Neural cell (in vitro differentiated cells): ENCODE results near the gene CCR3. TPM values are rescaled to one million over a fixed set of nuclear protein-coding genes. Genes with fewer than 3 reads are reported as not detected.

ENCODE experiments used
- H2AFZ ChIP-seq: fragments of 200-600, 300-800 bp; sonication (generic), shearing (Covaris generic); 2 replicates; pipeline ENCODE4 v1.6.0; 2014; ENCODE audit warnings: low read depth, mild to moderate bottlenecking, antibody characterized with exemption, low read length, moderate library complexity
- H3F3A ChIP-seq: fragments of 200-600 bp; shearing (Covaris generic); 2 replicates; pipeline ENCODE4 v1.6.1; 2016; ENCODE audit warnings: mild to moderate bottlenecking, moderate library complexity, mixed read lengths, antibody characterized with exemption, low read length; ENCODE audit not compliant: insufficient read depth, poor library complexity, severe bottlenecking
- H3K27ac ChIP-seq: fragments of 200-600, 300-800 bp; sonication (generic), shearing (Covaris generic); 2 replicates; pipeline ENCODE4 v1.5.1; 2014; ENCODE audit warnings: mild to moderate bottlenecking, low read length, moderate library complexity
- H3K27me3 ChIP-seq: fragments of 300-800, 200-600 bp; sonication (generic), shearing (Covaris generic); 2 replicates; pipeline ENCODE4 v1.6.0; 2014; ENCODE audit warnings: mild to moderate bottlenecking, low read depth, low read length, moderate library complexity; ENCODE audit not compliant: insufficient read depth
- H3K36me3 ChIP-seq: fragments of 300-800, 200-600 bp; sonication (generic), shearing (Covaris generic); 2 replicates; pipeline ENCODE4 v1.5.1; 2014; ENCODE audit warnings: mild to moderate bottlenecking, antibody characterized with exemption, low read length, moderate library complexity; ENCODE audit not compliant: insufficient read depth
- H3K4me2 ChIP-seq: fragments of 300-800, 200-600 bp; sonication (generic), shearing (Covaris generic); 2 replicates; pipeline ENCODE4 v1.6.0; 2014; ENCODE audit warnings: mild to moderate bottlenecking, low read length
- H3K4me3 ChIP-seq: fragments of 300-800, 200-600 bp; sonication (generic), shearing (Covaris generic); 2 replicates; pipeline ENCODE4 v1.5.1; 2014; ENCODE audit warnings: mild to moderate bottlenecking, low read length, moderate library complexity
- H3K79me2 ChIP-seq: fragments of 200-600 bp; shearing (Covaris generic); replicated peaks from 2 replicates; pipeline ENCODE4 v1.6.0; 2014; ENCODE audit warnings: mild to moderate bottlenecking, low read length, moderate library complexity; ENCODE audit not compliant: insufficient read depth
- H3K9ac ChIP-seq: fragments of 300-800, 200-600 bp; sonication (generic), shearing (Covaris generic); 2 replicates; pipeline ENCODE4 v1.6.1; 2016; ENCODE audit warnings: mild to moderate bottlenecking, low read length, mixed read lengths
- H3K9me2 ChIP-seq: fragments of 200-600 bp; shearing (Covaris generic); 2 replicates; pipeline ENCODE4 v1.6.1; 2016; ENCODE audit warnings: mild to moderate bottlenecking, low read length, mixed read lengths; ENCODE audit not compliant: insufficient read depth
- H3K9me3 ChIP-seq: fragments of 200-600, 300-800 bp; sonication (generic), shearing (Covaris generic); 2 replicates; pipeline ENCODE4 v1.6.1; 2016; ENCODE audit warnings: mild to moderate bottlenecking, mixed run types, low read length, moderate library complexity, mixed read lengths
- H4K20me1 ChIP-seq: fragments of 200-600 bp; shearing (Covaris generic); 2 replicates; pipeline ENCODE4 v1.6.1; 2016; ENCODE audit warnings: mild to moderate bottlenecking, mixed run types; ENCODE audit not compliant: insufficient read depth
- EP300 ChIP-seq: fragments of 450-650 bp; conservative IDR thresholded peaks from 2 replicates; pipeline ENCODE4 v1.6.1; 2014; ENCODE audit warnings: antibody characterized with exemption, mild to moderate bottlenecking, moderate library complexity; ENCODE audit not compliant: poor library complexity, severe bottlenecking
- EZH2 ChIP-seq: fragments of 200-600, 300-800 bp; shearing (Covaris generic), sonication (generic); IDR thresholded peaks from 2 replicates; pipeline ENCODE4 v1.6.1; 2014; ENCODE audit warnings: antibody characterized with exemption, low read length, borderline replicate concordance, mild to moderate bottlenecking; ENCODE audit not compliant: insufficient read depth, poor library complexity, severe bottlenecking
- MXI1 ChIP-seq: fragments of 450-650 bp; conservative IDR thresholded peaks from 2 replicates; pipeline ENCODE4 v1.6.1; 2014; ENCODE audit warnings: antibody characterized with exemption, mild to moderate bottlenecking; ENCODE audit not compliant: poor library complexity, severe bottlenecking
- POLR2AphosphoS5 ChIP-seq: IDR thresholded peaks from 2 replicates; pipeline ENCODE4 v1.6.1; 2012
- RAD21 ChIP-seq: fragments of 450-650 bp; conservative IDR thresholded peaks from 2 replicates; pipeline ENCODE4 v1.6.1; 2014; ENCODE audit warnings: antibody characterized with exemption, mild to moderate bottlenecking, moderate library complexity
- SMC3 ChIP-seq: fragments of 450-650 bp; conservative IDR thresholded peaks from 2 replicates; pipeline ENCODE4 v1.6.1; 2014; ENCODE audit warnings: antibody characterized with exemption, mild to moderate bottlenecking, moderate library complexity; ENCODE audit not compliant: poor library complexity
- TAF1 ChIP-seq: IDR thresholded peaks from 2 replicates; pipeline ENCODE4 v1.6.1; 2012; ENCODE audit warnings: low read depth
- polyA minus RNA-seq: library from RNA; depleted of rRNA, polyadenylated mRNA; stranded (reverse); fragments of >200 nt; gene quantifications from 2 replicates; pipeline ENCODE4 v1.2.3, GENCODE V29; 2014
- polyA plus RNA-seq: library from polyadenylated mRNA; depleted of rRNA; stranded (reverse); fragments of >200 nt; gene quantifications from 2 replicates; pipeline ENCODE4 v1.2.3, GENCODE V29; 2014
- TF ChIP-seq, protein P1 (sequence below): IDR thresholded peaks from 2 replicates; pipeline ENCODE4 v1.6.1; 2012; ENCODE audit warnings: borderline replicate concordance
- TF ChIP-seq, protein P2 (sequence below): fragments of 450-650 bp; IDR thresholded peaks from 2 replicates; pipeline ENCODE4 v1.5.1; 2014; ENCODE audit warnings: antibody characterized with exemption, mild to moderate bottlenecking, moderate library complexity; ENCODE audit not compliant: poor library complexity, severe bottlenecking

Gene CCR3
- polyA plus RNA-seq: not detected in 2 replicates
- polyA minus RNA-seq: not detected in 2 replicates

DNA sequence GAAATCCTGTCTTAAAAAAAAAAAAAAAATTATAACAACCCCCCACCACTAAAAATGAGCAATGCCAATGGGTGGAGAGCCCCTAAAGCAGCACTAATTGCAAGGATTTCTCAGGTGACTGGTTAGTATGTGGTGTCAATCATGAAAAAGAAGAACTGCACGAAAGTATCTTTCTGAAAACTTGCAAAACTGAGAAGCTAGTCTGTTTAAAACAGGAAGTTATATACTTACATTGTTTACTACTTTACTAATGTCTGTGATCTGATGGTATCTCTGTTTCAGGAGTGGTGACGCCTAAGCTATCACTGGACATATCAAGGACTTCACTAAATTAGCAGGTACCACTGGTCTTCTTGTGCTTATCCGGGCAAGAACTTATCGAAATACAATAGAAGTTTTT is at the start of gene CCR3:
TSS of gene CCR3 (plus strand) at position 341 of the 400 bp plus-strand sequence. CDS start 22,699 bp downstream, outside the sequence.
- no peaks in the 10 kb centered on the region for H3K36me3 ChIP-seq
- H3K4me2 ChIP-seq: no peak within 1 kb of the TSS
- H3K9me3 ChIP-seq: no peaks in the 10 kb centered on the region
- H4K20me1 ChIP-seq: no peaks in the 10 kb centered on the region
- H3K79me2 ChIP-seq: no peaks in the 10 kb centered on the region
- no peak within 1 kb of the TSS for H3K27ac ChIP-seq
- TF ChIP-seq EZH2 (no peak), EP300 (no peak), RAD21 (no peak), TAF1 (no peak), SMC3 (no peak)
- TF ChIP-seq, protein P1, sequence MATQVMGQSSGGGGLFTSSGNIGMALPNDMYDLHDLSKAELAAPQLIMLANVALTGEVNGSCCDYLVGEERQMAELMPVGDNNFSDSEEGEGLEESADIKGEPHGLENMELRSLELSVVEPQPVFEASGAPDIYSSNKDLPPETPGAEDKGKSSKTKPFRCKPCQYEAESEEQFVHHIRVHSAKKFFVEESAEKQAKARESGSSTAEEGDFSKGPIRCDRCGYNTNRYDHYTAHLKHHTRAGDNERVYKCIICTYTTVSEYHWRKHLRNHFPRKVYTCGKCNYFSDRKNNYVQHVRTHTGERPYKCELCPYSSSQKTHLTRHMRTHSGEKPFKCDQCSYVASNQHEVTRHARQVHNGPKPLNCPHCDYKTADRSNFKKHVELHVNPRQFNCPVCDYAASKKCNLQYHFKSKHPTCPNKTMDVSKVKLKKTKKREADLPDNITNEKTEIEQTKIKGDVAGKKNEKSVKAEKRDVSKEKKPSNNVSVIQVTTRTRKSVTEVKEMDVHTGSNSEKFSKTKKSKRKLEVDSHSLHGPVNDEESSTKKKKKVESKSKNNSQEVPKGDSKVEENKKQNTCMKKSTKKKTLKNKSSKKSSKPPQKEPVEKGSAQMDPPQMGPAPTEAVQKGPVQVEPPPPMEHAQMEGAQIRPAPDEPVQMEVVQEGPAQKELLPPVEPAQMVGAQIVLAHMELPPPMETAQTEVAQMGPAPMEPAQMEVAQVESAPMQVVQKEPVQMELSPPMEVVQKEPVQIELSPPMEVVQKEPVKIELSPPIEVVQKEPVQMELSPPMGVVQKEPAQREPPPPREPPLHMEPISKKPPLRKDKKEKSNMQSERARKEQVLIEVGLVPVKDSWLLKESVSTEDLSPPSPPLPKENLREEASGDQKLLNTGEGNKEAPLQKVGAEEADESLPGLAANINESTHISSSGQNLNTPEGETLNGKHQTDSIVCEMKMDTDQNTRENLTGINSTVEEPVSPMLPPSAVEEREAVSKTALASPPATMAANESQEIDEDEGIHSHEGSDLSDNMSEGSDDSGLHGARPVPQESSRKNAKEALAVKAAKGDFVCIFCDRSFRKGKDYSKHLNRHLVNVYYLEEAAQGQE: no peak
- TF ChIP-seq, protein P2, sequence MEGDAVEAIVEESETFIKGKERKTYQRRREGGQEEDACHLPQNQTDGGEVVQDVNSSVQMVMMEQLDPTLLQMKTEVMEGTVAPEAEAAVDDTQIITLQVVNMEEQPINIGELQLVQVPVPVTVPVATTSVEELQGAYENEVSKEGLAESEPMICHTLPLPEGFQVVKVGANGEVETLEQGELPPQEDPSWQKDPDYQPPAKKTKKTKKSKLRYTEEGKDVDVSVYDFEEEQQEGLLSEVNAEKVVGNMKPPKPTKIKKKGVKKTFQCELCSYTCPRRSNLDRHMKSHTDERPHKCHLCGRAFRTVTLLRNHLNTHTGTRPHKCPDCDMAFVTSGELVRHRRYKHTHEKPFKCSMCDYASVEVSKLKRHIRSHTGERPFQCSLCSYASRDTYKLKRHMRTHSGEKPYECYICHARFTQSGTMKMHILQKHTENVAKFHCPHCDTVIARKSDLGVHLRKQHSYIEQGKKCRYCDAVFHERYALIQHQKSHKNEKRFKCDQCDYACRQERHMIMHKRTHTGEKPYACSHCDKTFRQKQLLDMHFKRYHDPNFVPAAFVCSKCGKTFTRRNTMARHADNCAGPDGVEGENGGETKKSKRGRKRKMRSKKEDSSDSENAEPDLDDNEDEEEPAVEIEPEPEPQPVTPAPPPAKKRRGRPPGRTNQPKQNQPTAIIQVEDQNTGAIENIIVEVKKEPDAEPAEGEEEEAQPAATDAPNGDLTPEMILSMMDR: no peak
- no peak within 1 kb of the TSS for H3K4me3 ChIP-seq
- no peak within 1 kb of the TSS for H2AFZ ChIP-seq
- H3K9me2 ChIP-seq: no peaks in the 10 kb centered on the region
- H3K27me3 ChIP-seq: no peaks in the 10 kb centered on the region
- H3K9ac ChIP-seq: no peak within 1 kb of the TSS
- no peaks in the 10 kb centered on the region for H3F3A ChIP-seq

DNA sequence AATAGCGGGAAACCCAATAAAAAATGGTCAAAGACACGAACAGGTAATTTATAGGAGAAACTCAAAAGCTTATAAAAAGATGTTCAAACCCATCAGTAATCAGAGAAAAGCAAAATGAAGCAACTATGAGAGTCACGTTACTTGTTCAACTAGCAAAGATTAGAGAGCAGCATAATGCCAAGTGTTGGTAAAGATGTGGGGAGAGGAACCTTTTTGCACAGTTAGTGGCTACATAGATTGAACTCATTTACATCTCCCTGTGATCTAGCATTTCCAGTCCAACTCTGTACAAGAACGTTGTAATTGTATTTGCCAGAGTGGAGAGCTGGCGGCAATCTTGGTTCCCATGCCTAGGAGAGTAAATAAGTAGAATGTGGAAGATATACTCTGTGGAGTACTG is 49.3 kb upstream of the CCR3 start:
- Histone ChIP-seq H3K27ac (no peak overlapping the region), H3K9me2 (no peaks in the 10 kb centered on the region), H3K4me2 (no peak overlapping the region), H3K9me3 (peaks cover 3% of the 10 kb centered on the region), H3K79me2 (no peaks in the 10 kb centered on the region), H2AFZ (no peak overlapping the region), H3K4me3 (no peak overlapping the region), H4K20me1 (no peaks in the 10 kb centered on the region), H3F3A (no peaks in the 10 kb centered on the region), H3K27me3 (no peaks in the 10 kb centered on the region), H3K9ac (no peak overlapping the region), H3K36me3 (no peaks in the 10 kb centered on the region)
- TF ChIP-seq, protein P1: no peak
- TF ChIP-seq EZH2 (no peak), POLR2AphosphoS5 (no peak), MXI1 (no peak), SMC3 (no peak), EP300 (no peak), TAF1 (no peak), RAD21 (no peak)
- TF ChIP-seq, protein P2: no peak
